Fibroblast of skin of left biceps (primary cell): ENCODE data around the gene CUEDC1.
A peak's percentile ranks its signal among the peaks of the same experiment; 100 is the strongest.
"Not testable (repeated sequence)": the region's sequence is repeated elsewhere in the genome, so short reads cannot be mapped to it uniquely, and the experiment has no call there.

Experiments
- DNase-seq, 2 experiments: peaks; one replicate each; pipeline ENCODE4 v3.0.0-alpha.2; 2013; ENCODE audit warnings: low read depth in 2 of 2

CUEDC1 gene

GRCh38 chr17:57984936-57985674, 29.9 kb upstream of the CUEDC1 start:
- no peak for DNase-seq

DNA sequence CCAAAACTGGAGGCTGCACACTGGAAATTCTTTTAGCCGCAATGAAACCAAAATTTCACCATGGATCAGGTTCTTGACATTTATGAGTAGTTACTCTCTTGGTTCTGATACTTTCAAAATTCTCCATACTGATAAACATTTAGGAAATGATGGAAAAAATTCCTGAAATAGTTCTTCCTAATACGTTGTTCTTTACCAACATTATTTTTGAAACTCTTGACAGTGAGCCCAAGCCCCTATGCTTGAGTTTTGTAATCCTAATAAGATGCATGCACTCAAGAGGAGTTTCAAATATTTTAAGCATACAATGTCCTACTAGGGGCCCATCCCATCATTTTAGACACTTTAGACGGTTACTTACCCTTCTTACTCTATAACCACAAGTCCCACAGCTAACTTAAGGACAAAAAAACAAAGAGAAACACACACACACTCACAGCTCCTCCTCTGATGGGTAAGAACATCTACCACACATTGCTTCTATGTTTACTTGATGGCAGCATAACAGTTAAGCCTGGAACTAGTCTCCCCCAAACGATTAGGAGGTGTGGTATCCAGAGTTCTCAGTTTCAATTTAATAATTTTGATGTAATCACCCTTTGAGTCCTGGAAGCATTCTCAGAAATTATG, 29.2 kb upstream of the CUEDC1 start:
- peak; percentile 47 to 52 for DNase-seq

DNA sequence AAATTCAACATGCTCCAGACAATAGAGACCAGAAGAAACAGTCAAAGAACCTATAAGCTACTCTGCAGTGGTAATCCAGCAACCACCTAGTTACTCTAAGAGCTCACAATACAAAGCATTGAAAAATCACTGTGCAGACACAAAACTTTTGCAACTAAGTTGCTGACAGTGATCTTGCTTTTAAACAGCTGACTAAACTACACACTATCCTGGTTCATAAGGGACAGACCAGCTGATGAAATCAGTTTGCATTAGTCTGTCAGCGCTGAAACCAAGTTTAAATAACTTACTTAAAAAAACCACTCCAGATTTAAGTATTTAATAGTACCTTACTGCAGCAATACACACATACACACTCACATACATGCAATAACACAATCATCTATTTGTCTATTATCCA, 28.2 kb upstream of the CUEDC1 start:
- DNase-seq: no peak

DNA sequence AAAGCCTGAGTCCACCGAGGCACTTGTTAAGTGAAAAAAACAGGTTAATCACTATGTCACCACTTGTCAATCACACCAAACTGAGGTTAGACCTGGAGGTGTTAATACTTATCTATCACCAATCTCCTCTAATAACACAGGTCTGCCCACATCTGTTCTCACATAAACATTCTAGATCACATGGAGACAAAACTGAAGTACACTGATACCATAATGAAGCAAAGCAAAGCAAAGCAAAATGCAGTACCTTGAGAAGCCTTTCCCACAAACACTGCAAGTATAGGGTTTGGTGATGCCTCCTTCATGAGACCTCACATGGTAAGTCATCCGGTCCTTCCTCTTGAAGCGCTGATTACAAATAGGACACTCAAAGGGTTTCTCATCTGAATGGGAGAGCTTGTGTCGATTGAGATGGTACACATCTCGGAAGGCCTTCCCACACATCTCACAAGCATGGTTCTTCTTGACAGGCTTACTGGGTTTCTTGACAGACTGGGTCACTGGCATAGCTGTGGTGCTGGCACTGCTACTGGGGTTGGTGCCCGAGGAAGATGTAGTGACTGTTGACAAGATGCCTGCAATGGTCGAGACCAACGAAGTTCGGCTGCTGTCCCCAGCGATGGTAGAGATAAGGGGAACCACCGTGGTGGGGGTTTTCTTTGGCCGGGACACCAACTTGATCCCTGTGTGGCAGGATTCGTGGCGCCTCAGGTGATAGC, 27.4 kb upstream of the CUEDC1 start:
- no peak for DNase-seq

DNA sequence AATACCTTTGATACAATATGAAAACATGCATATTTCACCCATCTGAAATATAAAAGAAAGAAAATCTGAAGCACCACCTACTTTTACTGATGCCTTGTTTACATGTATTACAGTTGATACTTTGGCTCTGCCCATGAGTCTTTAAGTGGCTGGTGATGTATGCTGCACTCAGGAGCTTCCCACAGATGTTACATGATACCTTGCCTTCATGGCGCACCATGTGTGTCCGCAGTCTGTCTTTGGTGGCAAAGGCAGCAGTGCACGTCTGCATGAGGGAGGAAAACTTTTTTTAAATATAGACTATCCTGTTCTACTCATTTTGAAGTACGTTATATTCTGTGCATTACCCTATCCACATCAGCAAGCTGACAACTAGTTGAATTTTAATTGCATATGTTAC, 25.3 kb upstream of the CUEDC1 start:
- no peak for DNase-seq

- DNase-seq: no peak
Measured at GRCh38 chr17:57979076-57979475, 23.9 kb upstream of the CUEDC1 start.

DNA sequence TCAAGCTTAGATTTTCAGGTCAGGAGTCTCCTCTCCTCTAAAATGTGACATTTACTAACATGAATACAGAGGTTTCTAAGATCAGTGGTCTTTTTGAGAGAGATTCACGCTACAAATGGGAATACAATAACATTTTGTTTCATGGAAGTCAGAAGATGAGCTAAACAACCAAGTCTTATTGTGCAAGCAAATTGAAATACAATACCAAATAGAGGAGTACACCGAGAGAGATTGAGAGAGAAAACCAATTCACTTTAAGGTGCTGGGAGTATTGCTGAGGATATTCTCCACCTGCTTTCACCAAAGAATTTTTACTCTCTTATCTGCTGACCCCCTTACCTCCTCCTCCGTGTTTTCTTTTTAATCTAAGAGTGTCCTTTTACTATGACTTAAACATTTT, 21.4 kb upstream of the CUEDC1 start:
- no peak for DNase-seq

GRCh38 chr17:57975044-57975443, 19.8 kb upstream of the CUEDC1 start:
- DNase-seq: no peak

- not testable (repeated sequence) for DNase-seq
Measured at GRCh38 chr17:57974053-57974824, 19.0 kb upstream of the CUEDC1 start.

DNA sequence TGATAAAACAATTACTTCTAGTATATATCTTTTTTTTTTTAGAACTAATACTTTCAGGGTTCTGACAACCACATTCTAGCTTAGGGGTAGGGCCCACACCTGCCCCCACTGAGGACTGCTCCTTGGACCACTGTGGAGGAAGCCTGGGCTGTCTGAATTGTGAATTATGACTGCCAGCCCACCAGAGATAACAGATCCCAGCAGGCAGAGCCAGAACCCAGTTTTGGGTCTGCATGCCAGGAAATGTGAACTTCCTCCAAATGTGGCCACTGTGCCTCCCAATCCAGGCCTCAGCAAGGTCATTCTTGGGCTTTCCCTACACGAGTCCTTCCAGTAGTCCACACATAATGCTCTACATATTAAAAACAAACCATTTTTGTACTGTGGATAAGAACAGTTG, 16.9 kb upstream of the CUEDC1 start:
- DNase-seq: no peak

GRCh38 chr17:57971572-57971971, 16.4 kb upstream of the CUEDC1 start:
- DNase-seq: no peak

DNA sequence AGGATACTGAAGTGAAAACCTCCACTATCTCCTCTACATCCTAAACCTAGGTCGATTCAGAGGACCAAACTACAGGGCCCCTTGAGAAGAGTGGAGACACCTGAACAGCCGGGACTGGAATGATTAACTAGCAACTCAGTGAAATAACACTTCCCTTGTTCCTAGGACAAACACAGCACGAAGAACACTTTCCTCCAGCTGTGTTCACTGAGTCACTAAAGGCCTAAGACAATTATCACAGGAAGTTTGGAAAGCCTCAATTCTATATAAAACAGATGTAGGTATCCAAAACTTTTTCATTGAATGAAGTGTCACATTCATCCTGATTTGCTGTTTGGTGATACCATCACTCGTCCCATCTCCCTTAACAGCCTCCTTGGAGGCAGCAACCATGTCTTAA, 15.5 kb upstream of the CUEDC1 start:
- DNase-seq: no peak

- DNase-seq: no peak
Measured at GRCh38 chr17:57968456-57968855, 13.2 kb upstream of the CUEDC1 start.

DNA sequence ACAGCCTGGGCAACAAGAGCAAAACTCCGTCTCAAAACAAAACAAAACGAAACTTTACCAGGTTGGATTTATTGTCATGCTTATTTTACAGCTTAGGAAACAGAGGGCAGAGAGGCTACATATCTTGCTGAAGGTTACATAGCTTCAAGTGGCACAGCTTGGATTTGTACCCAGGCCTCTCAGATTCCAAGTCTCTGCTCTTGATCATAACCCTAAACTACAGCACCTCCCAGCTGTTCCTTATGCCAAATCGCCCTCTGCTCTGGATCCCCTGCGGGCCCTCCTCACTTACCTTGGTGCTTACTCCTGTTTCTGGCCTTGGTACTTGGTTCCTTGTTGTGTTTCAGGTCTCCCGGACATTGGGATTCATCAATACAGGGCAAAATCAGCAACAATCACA, 11.7 kb upstream of the CUEDC1 start:
- DNase-seq: no peak

DNA sequence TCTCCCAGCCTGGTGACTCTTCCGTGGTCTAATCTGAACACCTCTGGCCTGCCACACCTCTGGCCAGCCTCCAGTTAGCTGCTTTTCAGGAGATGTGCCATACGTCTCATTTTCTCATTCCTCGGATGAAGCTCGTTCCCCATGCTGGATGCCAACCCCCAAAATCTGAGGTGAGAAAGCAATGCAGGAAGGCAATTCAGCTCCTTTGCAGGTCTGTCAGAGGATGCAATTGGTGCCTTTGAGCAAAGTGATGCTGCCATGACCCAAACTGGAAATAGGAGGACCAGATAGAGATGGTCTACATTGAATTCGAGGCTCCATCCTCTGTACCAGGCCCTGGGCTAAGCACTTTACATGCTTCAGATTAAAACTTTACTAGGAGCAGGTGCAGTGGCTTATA, 11.0 kb upstream of the CUEDC1 start:
- DNase-seq: no peak

DNA sequence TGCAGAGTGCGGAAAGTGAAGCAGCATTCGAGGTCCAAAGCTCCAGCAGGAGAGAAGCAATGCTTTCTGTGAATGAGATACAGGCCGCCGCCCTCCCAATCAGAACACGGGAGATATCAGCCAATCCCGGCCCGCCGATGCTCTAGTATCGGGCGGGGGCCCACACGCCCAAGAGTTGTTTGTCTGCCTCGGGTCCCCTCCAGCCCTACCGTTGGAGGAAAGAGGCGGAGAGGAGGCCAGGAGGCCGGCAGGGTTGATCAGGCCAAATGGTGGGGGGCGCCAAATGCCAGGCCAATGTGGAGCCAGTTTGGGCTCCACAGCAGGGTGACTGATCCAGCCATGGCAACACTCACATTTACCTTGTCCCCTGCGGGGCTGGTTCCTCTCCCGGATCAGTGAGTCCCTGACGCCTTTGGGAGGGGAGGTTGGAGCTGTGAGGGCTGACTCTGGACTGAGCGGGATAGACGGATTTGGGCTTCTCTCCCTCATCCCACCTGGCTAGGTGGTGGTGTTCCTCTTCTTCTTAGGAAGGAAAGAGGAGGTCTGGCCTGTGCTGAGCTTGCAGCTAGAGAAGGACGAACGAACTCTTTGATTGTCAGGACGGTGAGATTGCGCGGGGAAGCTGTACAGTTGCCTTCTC, 10.4 kb upstream of the CUEDC1 start:
- DNase-seq: no peak

GRCh38 chr17:57963149-57963511, 7.9 kb upstream of the CUEDC1 start:
- DNase-seq: no peak

- no peak for DNase-seq
Measured at GRCh38 chr17:57962279-57963148, 7.3 kb upstream of the CUEDC1 start.

DNA sequence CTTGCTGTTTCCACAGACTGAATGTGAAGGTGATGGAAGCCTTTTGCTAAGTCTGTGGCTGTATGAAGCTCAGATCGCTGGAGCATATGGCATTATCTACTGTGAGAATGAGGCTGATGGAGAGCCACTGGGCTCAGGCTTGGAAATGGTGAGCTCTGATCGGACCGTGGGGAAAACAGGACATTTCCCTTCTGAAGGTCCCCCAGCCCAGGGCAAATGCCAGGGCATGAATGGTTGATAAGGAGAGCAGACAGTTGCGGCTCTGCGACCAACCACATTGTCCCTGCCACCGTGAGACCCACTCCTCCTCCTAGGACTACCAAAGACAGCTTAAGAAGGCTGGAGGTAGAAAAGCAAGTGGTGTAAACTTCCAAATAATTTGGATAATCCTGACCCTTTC, 4.7 kb upstream of the CUEDC1 start:
- DNase-seq: no peak

DNA sequence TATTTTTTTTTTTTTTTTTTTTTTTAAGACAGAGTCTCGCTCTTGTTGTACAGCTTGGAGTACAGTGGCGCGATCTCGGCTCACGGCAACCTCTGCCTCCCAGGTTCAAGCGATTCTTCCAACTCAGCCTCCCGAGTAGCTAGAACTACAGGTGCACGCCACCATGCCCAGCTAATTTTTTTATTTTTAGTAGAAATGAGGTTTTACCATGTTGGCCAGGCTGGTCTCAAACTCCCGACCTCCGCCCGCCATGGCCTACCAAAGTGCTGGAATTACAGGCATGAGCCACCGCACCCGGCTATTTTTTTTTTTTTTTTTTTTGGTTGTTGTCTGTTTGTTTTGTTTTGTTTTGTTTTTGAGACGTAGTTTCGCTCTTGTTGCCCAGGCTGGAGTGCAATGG, 3.2 kb upstream of the CUEDC1 start:
- DNase-seq: not testable (repeated sequence)

- no peak for DNase-seq
Measured at GRCh38 chr17:57957886-57958285, 2.7 kb upstream of the CUEDC1 start.
